Transverse colon (tissue), 3 donors: ENCODE results near the gene LDLRAD4.

ENCODE experiments used
- CTCF ChIP-seq, 5 experiments: fragments of 200-600 bp in 3 of 5; fragments of 450-650 bp in 2 of 5; sonication (generic) in 3 of 5; IDR thresholded peaks; 1 replicate in 2 of 5; 2 replicates in 3 of 5; pipeline ENCODE4 v1.5.1; 2016 to 2017; ENCODE audit warnings: antibody characterized with exemption in 5 of 5, inconsistent platforms in 3 of 5, mild to moderate bottlenecking in 2 of 5, moderate library complexity in 1 of 5
- POLR2A ChIP-seq: fragments of 450-650 bp; IDR thresholded peaks from one replicate; pipeline ENCODE4 v1.6.1; 2016; ENCODE audit warnings: antibody characterized with exemption, mild to moderate bottlenecking, moderate library complexity

DNA sequence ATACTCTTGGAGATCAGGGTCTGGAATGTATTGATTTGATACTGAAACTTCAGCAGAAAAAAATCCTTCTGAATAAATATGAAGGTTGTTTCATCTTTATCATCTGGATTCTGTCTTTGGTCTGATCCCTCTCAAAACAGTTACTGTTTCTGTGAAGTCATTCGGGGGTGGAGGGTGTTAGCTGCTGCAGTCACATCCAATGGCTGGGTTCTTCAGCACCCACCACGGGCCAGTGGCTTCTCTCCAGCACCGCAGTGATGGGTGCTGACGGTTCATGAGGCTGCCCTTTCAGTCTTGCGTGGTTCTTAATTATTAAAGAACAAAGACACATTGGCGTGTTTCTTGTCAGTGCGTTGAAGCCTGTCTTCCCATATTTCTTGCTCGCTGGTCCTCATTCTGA lies 148.0 kb downstream of the LDLRAD4 start:
- TF ChIP-seq POLR2A (no peak), CTCF (IDR thresholded peaks at IDR 0.05) (no peak)
